HL-60 (cell line): Measurements from ENCODE around the gene ZNF383.
"Not testable (repeated sequence)": the region's sequence is repeated elsewhere in the genome, so short reads cannot be mapped to it uniquely, and the experiment has no call there.

Source experiments
- CTCF ChIP-seq: IDR thresholded peaks from one replicate; pipeline ENCODE4 v1.5.1; 2011; ENCODE audit warnings: low read length, control low read depth, inconsistent platforms; ENCODE audit not compliant: insufficient read depth
- GABPA ChIP-seq: IDR thresholded peaks from 2 replicates; pipeline ENCODE4 v1.6.1; 2012; ENCODE audit warnings: low read depth

GRCh38 chr19:37289229-37289628 is 71.2 kb downstream of the ZNF383 start:
- TF ChIP-seq CTCF, GABPA: not testable (repeated sequence)
